Measurements from ENCODE around the gene BAG3. TPM values are rescaled to one million over a fixed set of nuclear protein-coding genes. Genes with fewer than 3 reads are reported as not detected.
"Not testable (repeated sequence)": the region's sequence is repeated elsewhere in the genome, so short reads cannot be mapped to it uniquely, and the experiment has no call there.

Gene BAG3
- total RNA-seq, 2 experiments from 2014 or later = 1.9 to 2.6 TPM

DNA sequence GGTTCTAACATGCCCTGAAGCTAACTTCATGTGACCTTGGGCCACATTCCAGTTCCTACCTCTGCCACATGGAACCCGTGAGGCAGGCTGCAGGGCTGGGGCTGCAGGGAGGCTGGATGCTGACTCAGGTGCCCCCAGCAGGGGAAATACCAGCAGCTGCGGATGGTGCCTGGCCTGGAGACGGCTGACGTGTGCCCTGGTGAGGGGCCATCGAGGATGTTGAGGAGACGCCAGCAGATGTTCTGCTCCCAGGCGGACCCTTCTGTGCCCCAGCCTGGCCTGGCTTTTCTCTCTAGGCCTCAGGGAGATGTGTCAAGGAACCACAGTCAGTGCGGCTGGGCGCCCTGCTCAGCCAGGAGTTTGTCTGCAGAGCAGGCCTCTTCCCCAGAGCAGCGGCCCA, 8.8 kb downstream of the BAG3 start:
- no peaks in the 10 kb centered on the region for H3K36me3 ChIP-seq (ENCODE audit: insufficient read depth, low read length)
- H3K79me2 ChIP-seq (ENCODE audit: insufficient read depth, low read depth, low read length) = no peaks in the 10 kb centered on the region
- no peaks in the 10 kb centered on the region for H3K9me3 ChIP-seq (ENCODE audit: low read length)
- no TSS peak for BruUV-seq (replicated peaks)
- H3K4me2 ChIP-seq (ENCODE audit: low read length) = no peak overlapping the region
- no peak for DNase-seq (ENCODE audit: low spot score)
- TF ChIP-seq, protein P1, sequence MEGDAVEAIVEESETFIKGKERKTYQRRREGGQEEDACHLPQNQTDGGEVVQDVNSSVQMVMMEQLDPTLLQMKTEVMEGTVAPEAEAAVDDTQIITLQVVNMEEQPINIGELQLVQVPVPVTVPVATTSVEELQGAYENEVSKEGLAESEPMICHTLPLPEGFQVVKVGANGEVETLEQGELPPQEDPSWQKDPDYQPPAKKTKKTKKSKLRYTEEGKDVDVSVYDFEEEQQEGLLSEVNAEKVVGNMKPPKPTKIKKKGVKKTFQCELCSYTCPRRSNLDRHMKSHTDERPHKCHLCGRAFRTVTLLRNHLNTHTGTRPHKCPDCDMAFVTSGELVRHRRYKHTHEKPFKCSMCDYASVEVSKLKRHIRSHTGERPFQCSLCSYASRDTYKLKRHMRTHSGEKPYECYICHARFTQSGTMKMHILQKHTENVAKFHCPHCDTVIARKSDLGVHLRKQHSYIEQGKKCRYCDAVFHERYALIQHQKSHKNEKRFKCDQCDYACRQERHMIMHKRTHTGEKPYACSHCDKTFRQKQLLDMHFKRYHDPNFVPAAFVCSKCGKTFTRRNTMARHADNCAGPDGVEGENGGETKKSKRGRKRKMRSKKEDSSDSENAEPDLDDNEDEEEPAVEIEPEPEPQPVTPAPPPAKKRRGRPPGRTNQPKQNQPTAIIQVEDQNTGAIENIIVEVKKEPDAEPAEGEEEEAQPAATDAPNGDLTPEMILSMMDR (conservative IDR thresholded peaks at IDR 0.05; ENCODE audit: low read length) = no peak
- TF ChIP-seq EZH2phosphoT487 (IDR thresholded peaks at IDR 0.05; ENCODE audit: borderline replicate concordance, low read depth, low read length) = no peak
- H4K20me1 ChIP-seq (ENCODE audit: insufficient read depth, low read length) = no peaks in the 10 kb centered on the region
- no peak overlapping the region for H2AFZ ChIP-seq (ENCODE audit: low read length)
- CTCF ChIA-PET (ENCODE audit: unreplicated experiment) = no interaction called here
- POLR2A ChIA-PET = no interaction called here
- no peaks in the 10 kb centered on the region for H3K4me1 ChIP-seq (ENCODE audit: insufficient read depth, low read length, poor library complexity, severe bottlenecking)
- H3K4me3 ChIP-seq (ENCODE audit: low read depth, low read length, poor library complexity, severe bottlenecking) = no peak overlapping the region
- no peak overlapping the region for H3K27ac ChIP-seq (ENCODE audit: low read depth, low read length, poor library complexity, severe bottlenecking)
- intact Hi-C loops (cut with micrococcal nuclease; ENCODE audit: unreplicated experiment) = no loop called here
- H3K9me2 ChIP-seq (ENCODE audit: insufficient read depth, low read length) = no peaks in the 10 kb centered on the region

- H3K9me3 ChIP-seq (ENCODE audit: low read length); CTCF ChIA-PET (ENCODE audit: unreplicated experiment); H3K27ac ChIP-seq (ENCODE audit: low read depth, low read length, poor library complexity, severe bottlenecking); BruUV-seq (replicated peaks); H3K9me2 ChIP-seq (ENCODE audit: insufficient read depth, low read length); H4K20me1 ChIP-seq (ENCODE audit: insufficient read depth, low read length); H3K79me2 ChIP-seq (ENCODE audit: insufficient read depth, low read depth, low read length); H3K4me2 ChIP-seq (ENCODE audit: low read length); H3K36me3 ChIP-seq (ENCODE audit: insufficient read depth, low read length); H2AFZ ChIP-seq (ENCODE audit: low read length); H3K4me1 ChIP-seq (ENCODE audit: insufficient read depth, low read length, poor library complexity, severe bottlenecking); H3K4me3 ChIP-seq (ENCODE audit: low read depth, low read length, poor library complexity, severe bottlenecking); DNase-seq (ENCODE audit: low spot score); intact Hi-C loops (cut with micrococcal nuclease; ENCODE audit: unreplicated experiment): not testable (repeated sequence)
- POLR2A ChIA-PET = interaction anchor here (0.6 kb wide), 1 partner anchor 84 kb away, joined by 3 read pairs; no protein-coding TSS in a partner anchor
Observed at GRCh38 chr10:119662076-119662605, 11.0 kb downstream of the BAG3 start.

DNA sequence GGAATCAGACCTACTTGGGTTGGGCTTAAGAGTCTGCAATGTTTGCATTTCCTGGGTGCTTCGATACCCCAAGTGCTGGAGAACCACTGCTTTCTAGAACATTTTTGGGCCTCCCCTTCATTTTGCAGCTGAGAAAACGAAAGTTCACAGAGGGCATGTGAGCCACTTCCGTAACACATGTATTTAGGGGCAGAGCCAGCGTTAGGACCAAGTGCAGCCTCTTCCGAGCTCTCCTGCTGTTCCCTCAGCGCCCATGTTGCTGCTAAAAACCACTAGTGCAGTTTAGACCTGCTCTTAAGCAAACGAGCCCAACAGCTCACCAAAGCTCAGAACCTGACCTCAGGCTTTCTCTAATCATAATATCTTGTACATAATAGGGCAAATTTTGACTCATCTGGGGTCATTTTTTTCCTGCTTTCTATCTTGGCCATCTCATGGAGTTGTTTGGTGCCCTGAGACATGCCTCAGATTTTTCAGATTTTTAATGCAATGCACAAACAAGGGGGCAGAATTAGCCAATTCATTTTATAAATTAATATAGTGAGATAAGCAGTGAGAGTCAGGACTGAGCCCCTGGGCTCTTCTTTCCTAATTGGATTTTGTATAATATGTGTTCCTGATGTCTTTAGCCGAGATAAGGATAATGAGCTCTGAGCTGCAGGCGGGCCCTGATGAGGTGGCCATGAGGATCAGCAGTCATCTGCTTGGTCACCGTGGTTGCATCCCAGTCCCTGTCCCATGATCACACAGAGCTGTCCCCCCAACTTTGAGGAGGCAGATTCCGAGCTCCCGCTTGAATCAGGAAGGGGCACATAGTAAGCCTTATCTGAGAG, 12.9 kb downstream of the BAG3 start:
- H3K4me1 ChIP-seq (ENCODE audit: insufficient read depth, low read length, poor library complexity, severe bottlenecking) = no peaks in the 10 kb centered on the region
- POLR2A ChIA-PET = interaction anchor here (0.6 to 1.1 kb wide), 6 partner anchors 13 to 651 kb away, joined by 3 to 4 read pairs (median 3); no protein-coding TSS in a partner anchor

More for the DNA sequence above, 12.9 kb downstream of the BAG3 start:
- no peaks in the 10 kb centered on the region for H3K36me3 ChIP-seq (ENCODE audit: insufficient read depth, low read length)
- BruUV-seq (replicated peaks) = no TSS peak
- intact Hi-C loops (cut with micrococcal nuclease; ENCODE audit: unreplicated experiment) = no loop called here
- no peaks in the 10 kb centered on the region for H3K9me2 ChIP-seq (ENCODE audit: insufficient read depth, low read length)
- CTCF ChIA-PET (ENCODE audit: unreplicated experiment) = interaction anchor here (0.6 kb wide), 1 partner anchor 87 kb away, joined by 3 read pairs; no protein-coding TSS in a partner anchor
- no peaks in the 10 kb centered on the region for H3K9me3 ChIP-seq (ENCODE audit: low read length)
- H2AFZ ChIP-seq (ENCODE audit: low read length) = no peak overlapping the region
- no peaks in the 10 kb centered on the region for H4K20me1 ChIP-seq (ENCODE audit: insufficient read depth, low read length)
- no peaks in the 10 kb centered on the region for H3K79me2 ChIP-seq (ENCODE audit: insufficient read depth, low read depth, low read length)
- TF ChIP-seq EZH2phosphoT487 (IDR thresholded peaks at IDR 0.05; ENCODE audit: borderline replicate concordance, low read depth, low read length) = no peak
- TF ChIP-seq, protein P1 (conservative IDR thresholded peaks at IDR 0.05; ENCODE audit: low read length) = no peak
- H3K4me3 ChIP-seq (ENCODE audit: low read depth, low read length, poor library complexity, severe bottlenecking) = no peak overlapping the region
- H3K27ac ChIP-seq (ENCODE audit: low read depth, low read length, poor library complexity, severe bottlenecking) = no peak overlapping the region
- DNase-seq (ENCODE audit: low spot score) = no peak
- H3K4me2 ChIP-seq (ENCODE audit: low read length) = no peak overlapping the region
